Duodenal mucosa (tissue), 2 donors: ENCODE measurements around the gene MOCOS.
A peak's percentile ranks its signal among the peaks of the same experiment; 100 is the strongest.

Experiments
- H3K27ac ChIP-seq: one replicate; pipeline ENCODE4 v1.7.0; 2013; ENCODE audit warnings: low read depth, low read length
- H3K27me3 ChIP-seq, 2 donors: one replicate each; pipeline ENCODE4 v1.7.0; 2013; ENCODE audit warnings: low read length in 2 of 2, control low read depth in 1 of 2; ENCODE audit not compliant: insufficient read depth in 2 of 2, control insufficient read depth in 1 of 2
- H3K36me3 ChIP-seq, 2 donors: one replicate each; pipeline ENCODE4 v1.7.0; 2013; ENCODE audit warnings: low read length in 2 of 2, control low read depth in 1 of 2; ENCODE audit not compliant: insufficient read depth in 2 of 2, control insufficient read depth in 1 of 2
- H3K4me1 ChIP-seq, 2 donors: one replicate each; pipeline ENCODE4 v1.7.0; 2013; ENCODE audit warnings: low read length in 2 of 2, control low read depth in 1 of 2; ENCODE audit not compliant: insufficient read depth in 2 of 2, control insufficient read depth in 1 of 2
- H3K4me3 ChIP-seq, 2 donors: one replicate each; pipeline ENCODE4 v1.7.0; 2013; ENCODE audit warnings: low read length in 2 of 2, low read depth in 1 of 2
- H3K9ac ChIP-seq, 2 donors: one replicate each; pipeline ENCODE4 v1.7.0; 2013; ENCODE audit warnings: low read length in 2 of 2, low read depth in 1 of 2
- H3K9me3 ChIP-seq, 2 donors: one replicate each; pipeline ENCODE4 v1.7.0; 2013; ENCODE audit warnings: low read length in 2 of 2, control low read depth in 1 of 2; ENCODE audit not compliant: control insufficient read depth in 1 of 2

MOCOS gene

GRCh38 chr18:36176711-36177110, 10.6 kb upstream of the MOCOS start:
- Histone ChIP-seq H3K9ac (peak overlapping the region in 1 of 2 donors; percentile 3), H3K4me1 (peaks cover 22 to 25% of the 10 kb centered on the region in 2 donors), H3K27ac (peak overlapping the region; percentile 44), H3K36me3 (peaks cover 13 to 40% of the 10 kb centered on the region in 2 donors), H3K9me3 (no peaks in the 10 kb centered on the region), H3K4me3 (no peak overlapping the region), H3K27me3 (no peaks in the 10 kb centered on the region)

GRCh38 chr18:36177913-36178312, 9.4 kb upstream of the MOCOS start:
- no peak overlapping the region for H3K27ac ChIP-seq
- peaks cover 12 to 30% of the 10 kb centered on the region in 2 donors for H3K36me3 ChIP-seq
- peaks cover 22 to 25% of the 10 kb centered on the region in 2 donors for H3K4me1 ChIP-seq
- no peaks in the 10 kb centered on the region for H3K9me3 ChIP-seq
- no peaks in the 10 kb centered on the region for H3K27me3 ChIP-seq
- H3K9ac ChIP-seq, result no peak overlapping the region
- no peak overlapping the region for H3K4me3 ChIP-seq

GRCh38 chr18:36179562-36180355, 7.5 kb upstream of the MOCOS start:
- H3K9me3 ChIP-seq, result no peaks in the 10 kb centered on the region
- peaks cover 2 to 19% of the 10 kb centered on the region in 2 donors for H3K36me3 ChIP-seq
- H3K9ac ChIP-seq, result no peak overlapping the region
- H3K4me1 ChIP-seq, result peaks cover 22 to 25% of the 10 kb centered on the region in 2 donors
- no peak overlapping the region for H3K27ac ChIP-seq
- H3K27me3 ChIP-seq, result no peaks in the 10 kb centered on the region
- H3K4me3 ChIP-seq, result no peak overlapping the region

GRCh38 chr18:36181441-36181840, 5.9 kb upstream of the MOCOS start:
- Histone ChIP-seq H3K27me3 (peaks cover 0 to 3% of the 10 kb centered on the region in 2 donors), H3K4me3 (no peak overlapping the region), H3K9ac (no peak overlapping the region), H3K36me3 (peaks cover 0 to 7% of the 10 kb centered on the region in 2 donors), H3K27ac (no peak overlapping the region), H3K9me3 (no peaks in the 10 kb centered on the region), H3K4me1 (peaks cover 13 to 18% of the 10 kb centered on the region in 2 donors)

GRCh38 chr18:36181898-36182506, 5.3 kb upstream of the MOCOS start:
- no peak overlapping the region for H3K27ac ChIP-seq
- H3K4me1 ChIP-seq, result peaks cover 10 to 13% of the 10 kb centered on the region in 2 donors
- peaks cover 0 to 3% of the 10 kb centered on the region in 2 donors for H3K27me3 ChIP-seq
- H3K9ac ChIP-seq, result no peak overlapping the region
- peaks cover 0 to 3% of the 10 kb centered on the region in 2 donors for H3K36me3 ChIP-seq
- H3K4me3 ChIP-seq, result no peak overlapping the region
- no peaks in the 10 kb centered on the region for H3K9me3 ChIP-seq

GRCh38 chr18:36183033-36183432, 4.3 kb upstream of the MOCOS start:
- H3K4me3 ChIP-seq, result no peak overlapping the region
- H3K9ac ChIP-seq, result no peak overlapping the region
- H3K36me3 ChIP-seq, result no peaks in the 10 kb centered on the region
- H3K27me3 ChIP-seq, result peaks cover 0 to 8% of the 10 kb centered on the region in 2 donors
- no peaks in the 10 kb centered on the region for H3K9me3 ChIP-seq
- H3K27ac ChIP-seq, result no peak overlapping the region
- peaks cover 10 to 13% of the 10 kb centered on the region in 2 donors for H3K4me1 ChIP-seq

- H3K4me3 ChIP-seq, result no peak overlapping the region
- no peaks in the 10 kb centered on the region for H3K9me3 ChIP-seq
- H3K9ac ChIP-seq, result no peak overlapping the region
- peaks cover 0 to 12% of the 10 kb centered on the region in 2 donors for H3K27me3 ChIP-seq
- no peak overlapping the region for H3K27ac ChIP-seq
- no peaks in the 10 kb centered on the region for H3K36me3 ChIP-seq
- peaks cover 14 to 19% of the 10 kb centered on the region in 2 donors for H3K4me1 ChIP-seq
These were observed 3.3 kb upstream of the MOCOS start for GRCh38 chr18:36183987-36184386.

GRCh38 chr18:36185157-36185556, 2.1 kb upstream of the MOCOS start:
- Histone ChIP-seq H3K27me3 (peaks cover 0 to 12% of the 10 kb centered on the region in 2 donors), H3K4me3 (no peak overlapping the region), H3K27ac (no peak overlapping the region), H3K9me3 (no peaks in the 10 kb centered on the region), H3K36me3 (no peaks in the 10 kb centered on the region), H3K9ac (no peak overlapping the region), H3K4me1 (peaks cover 11 to 14% of the 10 kb centered on the region in 2 donors)

GRCh38 chr18:36185901-36186460, 1.3 kb upstream of the MOCOS start:
- Histone ChIP-seq H3K36me3 (no peaks in the 10 kb centered on the region), H3K4me1 (peaks cover 10 to 11% of the 10 kb centered on the region in 2 donors), H3K4me3 (peak overlapping the region; percentile 90 to 96), H3K27ac (no peak overlapping the region), H3K27me3 (peaks cover 0 to 12% of the 10 kb centered on the region in 2 donors), H3K9ac (no peak overlapping the region), H3K9me3 (no peaks in the 10 kb centered on the region)
